Measurements from ENCODE around the gene ZBED5.
"Not testable (repeated sequence)": the region's sequence is repeated elsewhere in the genome, so short reads cannot be mapped to it uniquely, and the experiment has no call there.

ZBED5 gene

DNA sequence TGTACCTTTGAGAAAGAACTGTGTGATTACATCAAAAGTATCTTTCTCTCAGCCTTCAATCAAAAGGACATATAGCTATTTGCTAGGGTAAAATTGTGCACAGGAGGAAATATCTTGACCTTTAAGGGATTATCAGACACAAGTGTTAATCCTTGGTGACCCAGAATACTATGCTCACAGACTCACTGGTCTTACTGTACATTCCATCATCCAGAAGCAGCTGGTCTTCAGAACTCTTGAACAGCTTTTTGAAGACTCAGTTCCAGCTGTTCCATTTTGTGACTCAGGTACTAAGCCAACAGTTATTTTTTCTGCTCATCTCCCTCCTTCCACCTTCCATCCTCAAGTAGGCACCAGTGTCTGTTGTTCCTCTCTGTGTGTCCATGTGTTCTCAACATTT lies 19.8 kb downstream of the ZBED5 start:
- no peak for DNase-seq (ENCODE audit: low read depth in 2 of 2)

- not testable (repeated sequence) for DNase-seq (ENCODE audit: low read depth in 2 of 2)
These were observed 21.0 kb downstream of the ZBED5 start for GRCh38 chr11:10836884-10837283.

GRCh38 chr11:10829139-10829538 lies 28.7 kb downstream of the ZBED5 start:
- no peak for DNase-seq (ENCODE audit: low read depth in 2 of 2)

DNA sequence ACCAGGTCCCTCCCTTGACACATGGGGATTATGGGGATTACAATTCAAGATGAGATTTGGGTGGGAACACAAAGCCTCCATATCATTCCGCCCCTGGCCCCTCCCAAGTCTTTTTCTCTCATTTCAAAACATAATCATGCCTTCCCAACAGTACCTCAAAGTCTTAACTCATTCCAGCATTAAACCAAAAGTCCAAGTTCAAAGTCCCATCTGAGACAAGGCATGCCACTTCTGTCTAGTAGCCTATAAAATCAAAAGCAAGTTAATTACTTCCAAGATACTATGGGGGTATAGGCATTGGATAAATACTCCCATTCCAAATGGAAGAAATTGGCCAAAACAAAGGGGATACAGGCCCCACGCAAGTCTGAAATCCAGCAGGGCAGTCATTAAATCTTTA lies 29.5 kb downstream of the ZBED5 start:
- DNase-seq (ENCODE audit: low read depth in 2 of 2): no peak

GRCh38 chr11:10824888-10825287 lies 33.0 kb downstream of the ZBED5 start:
- no peak for DNase-seq (ENCODE audit: low read depth in 2 of 2)

DNA sequence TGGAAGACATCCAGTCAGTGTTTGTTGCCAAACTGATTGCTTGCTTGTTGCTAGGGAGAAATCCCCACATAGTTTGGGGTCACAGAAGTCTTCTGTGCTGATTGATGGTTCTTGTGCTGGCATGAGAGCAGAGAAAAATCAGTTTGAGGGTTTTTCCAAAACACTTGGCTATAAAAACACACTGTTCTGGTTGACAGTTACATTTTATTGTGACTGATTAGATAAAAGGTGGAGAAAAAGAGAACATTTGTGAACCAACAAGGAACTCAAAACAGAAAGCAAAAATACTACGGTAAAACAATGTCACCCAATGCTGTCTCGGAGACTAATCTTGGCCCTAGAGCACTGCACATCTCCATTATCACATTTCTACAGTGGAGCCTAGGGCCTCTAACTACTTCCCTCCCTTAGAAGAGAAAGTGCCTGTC lies 34.7 kb downstream of the ZBED5 start:
- no peak for DNase-seq (ENCODE audit: low read depth in 2 of 2)

GRCh38 chr11:10822491-10822890 lies 35.4 kb downstream of the ZBED5 start:
- DNase-seq (ENCODE audit: low read depth in 2 of 2): not testable (repeated sequence)

DNA sequence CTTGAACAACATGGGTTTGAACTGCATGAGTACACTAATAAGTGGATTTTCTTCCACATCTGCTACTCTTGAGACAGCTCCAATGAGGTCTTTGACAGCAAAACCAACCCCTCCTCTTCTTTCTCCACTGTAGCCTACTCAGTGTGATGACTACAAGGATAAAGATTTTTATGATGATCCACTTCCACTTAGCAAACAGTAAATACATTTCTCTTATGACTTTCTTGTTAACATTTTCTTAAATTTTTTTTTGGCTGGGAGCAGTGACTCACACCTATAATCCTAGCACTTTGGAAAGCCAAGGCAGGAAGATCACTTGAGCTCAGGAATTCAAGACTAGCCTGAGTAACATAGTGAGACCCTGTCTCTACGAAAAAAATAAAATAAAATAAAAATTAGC lies 39.3 kb downstream of the ZBED5 start:
- DNase-seq (ENCODE audit: low read depth in 2 of 2): no peak

GRCh38 chr11:10813945-10814344 lies 43.9 kb downstream of the ZBED5 start:
- no peak for DNase-seq (ENCODE audit: low read depth in 2 of 2)

DNA sequence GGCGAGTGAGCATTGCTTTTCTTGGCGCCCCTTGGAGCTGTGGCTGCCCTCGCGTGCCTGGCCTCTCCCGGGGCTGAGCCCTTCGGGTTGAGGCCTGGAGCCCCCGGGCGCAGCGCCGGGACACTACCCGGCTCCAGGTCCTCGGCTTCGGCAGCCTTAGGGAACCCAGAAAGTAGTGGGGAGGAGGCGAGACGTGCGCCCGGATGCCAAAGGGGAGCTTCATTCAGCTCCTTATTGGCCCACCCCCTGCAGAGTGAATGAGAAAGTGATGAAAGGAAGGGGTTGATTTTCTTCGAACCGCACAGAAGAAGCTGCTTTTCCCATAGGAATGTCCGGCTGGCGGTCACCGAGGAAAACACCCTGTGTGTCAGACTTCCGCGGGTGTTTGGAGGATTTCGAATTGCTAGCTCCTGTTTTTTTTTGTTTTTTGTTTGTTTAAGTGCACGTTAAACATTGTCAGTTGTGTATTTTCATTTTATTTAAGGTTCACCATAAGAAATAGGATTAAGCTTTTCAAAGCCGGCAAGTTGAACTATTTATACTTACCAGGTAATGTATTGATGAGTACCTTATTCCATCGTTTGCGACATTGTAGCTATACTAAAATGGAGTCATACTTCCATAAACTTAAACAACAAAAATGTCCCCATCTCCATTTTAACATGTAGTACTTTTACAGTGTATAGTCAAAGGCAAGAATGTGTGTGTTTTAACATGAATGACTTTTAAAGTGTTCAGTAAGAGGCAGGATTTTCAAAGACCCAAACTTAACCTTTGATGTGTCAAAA lies 48.3 kb downstream of the ZBED5 start:
- peak in 1 of 2 donors; percentile 19 for DNase-seq (ENCODE audit: low read depth in 2 of 2)

DNA sequence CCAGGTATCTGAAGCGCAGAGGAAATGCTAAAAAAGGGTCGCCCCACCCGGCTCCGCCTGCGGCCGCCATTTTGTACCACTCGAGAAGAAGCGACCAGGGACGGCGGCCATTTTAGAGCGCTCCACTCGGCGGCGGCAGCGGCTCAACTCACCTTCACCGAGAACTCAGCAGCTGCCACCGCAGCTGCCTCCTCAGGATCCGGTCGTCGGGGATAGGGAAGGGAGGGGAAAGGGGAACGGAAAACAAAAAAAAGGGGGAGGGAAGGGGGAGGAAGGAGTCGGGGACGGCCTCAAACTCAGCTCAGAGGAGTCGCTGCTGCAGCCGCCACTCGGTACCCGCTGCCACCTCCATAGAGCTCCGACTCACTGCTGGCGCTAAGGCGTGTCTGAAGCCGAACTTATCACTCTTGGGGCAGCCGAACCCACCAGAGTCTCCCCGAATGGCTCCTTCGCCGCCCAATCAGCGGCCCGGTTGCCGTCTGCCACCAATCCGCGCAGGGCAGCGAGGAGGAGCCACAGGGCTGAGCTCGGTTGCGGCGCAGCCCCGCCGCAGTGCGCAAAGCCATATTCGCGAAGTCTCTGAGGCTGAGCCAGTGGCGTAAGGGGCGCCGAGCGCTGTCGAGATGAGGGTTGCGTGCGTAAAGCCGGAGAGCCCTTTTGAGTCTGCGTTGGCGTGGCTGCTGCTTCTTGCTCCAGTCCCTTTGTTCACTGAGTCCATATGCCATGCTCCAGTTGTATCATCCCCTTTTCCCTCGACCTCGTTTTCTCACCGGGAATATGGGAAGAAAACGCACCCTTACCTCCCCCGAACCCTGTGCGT lies 49.1 kb downstream of the ZBED5 start, which contains the start of gene EIF4G2:
Gene EIF4G2 (minus strand): TSS at position 374 of the 820 bp plus-strand sequence.
- DNase-seq (ENCODE audit: low read depth in 2 of 2): peak; percentile 93

- DNase-seq (ENCODE audit: low read depth in 2 of 2): no peak
These were observed 49.7 kb downstream of the ZBED5 start for GRCh38 chr11:10808235-10808552.

- peak in 1 of 2 donors; percentile 20 for DNase-seq (ENCODE audit: low read depth in 2 of 2)
These were observed 50.2 kb downstream of the ZBED5 start for GRCh38 chr11:10807493-10808234.

GRCh38 chr11:10806206-10806605 lies 51.6 kb downstream of the ZBED5 start:
- DNase-seq (ENCODE audit: low read depth in 2 of 2): no peak

- no peak for DNase-seq (ENCODE audit: low read depth in 2 of 2)
These were observed 52.1 kb downstream of the ZBED5 start for GRCh38 chr11:10805741-10806140.

- no peak for DNase-seq (ENCODE audit: low read depth in 2 of 2)
These were observed 54.2 kb downstream of the ZBED5 start for GRCh38 chr11:10803676-10804075.
